K562 (cell line): ENCODE data around the gene GPATCH3. TPM values are rescaled to one million over a fixed set of nuclear protein-coding genes. Genes with fewer than 3 reads are reported as not detected.

Source experiments
- BMI1 ChIP-seq: fragments of 150-350 bp; IDR thresholded peaks from 2 replicates; pipeline ENCODE4 v1.6.1; 2014; ENCODE audit warnings: low read length
- CBFB ChIP-seq: sonication (generic); formaldehyde crosslinking; IDR thresholded peaks from 2 replicates; pipeline ENCODE4 v1.4.0; 2020; ENCODE audit warnings: mild to moderate bottlenecking, missing genetic modification reagents
- CEBPZ ChIP-seq: fragments of 150-350 bp; IDR thresholded peaks from 2 replicates; pipeline ENCODE4 v1.6.1; 2014; ENCODE audit warnings: low read depth, mild to moderate bottlenecking, low read length, borderline replicate concordance
- EGR1 ChIP-seq: fragments of 450-650 bp; conservative IDR thresholded peaks from 2 replicates; pipeline ENCODE4 v1.6.1; 2017; ENCODE audit warnings: mild to moderate bottlenecking
- ETS1 ChIP-seq: conservative IDR thresholded peaks from 2 replicates; pipeline ENCODE4 v1.6.1; 2011; ENCODE audit warnings: low read depth, mild to moderate bottlenecking, low read length; ENCODE audit not compliant: control insufficient read depth
- GMEB1 ChIP-seq: fragments of 250-450 bp; sonication (Bioruptor Pico); IDR thresholded peaks from 2 replicates; pipeline ENCODE4 v1.4.0; 2020; ENCODE audit warnings: mild to moderate bottlenecking
- HDAC2 ChIP-seq: fragments of 450-650 bp; IDR thresholded peaks from 2 replicates; pipeline ENCODE4 v1.6.1; 2016; ENCODE audit warnings: mild to moderate bottlenecking
- MAFF ChIP-seq: IDR thresholded peaks from 2 replicates; pipeline ENCODE4 v1.6.1; 2012; ENCODE audit warnings: low read length, improper control_type of control experiment
- MCM5 ChIP-seq: fragments of 450-650 bp; IDR thresholded peaks from 2 replicates; pipeline ENCODE4 v1.6.1; 2016; ENCODE audit warnings: low read depth
- MTA2 ChIP-seq: fragments of 450-650 bp; IDR thresholded peaks from 2 replicates; pipeline ENCODE4 v1.6.1; 2016; ENCODE audit warnings: low read depth
- MYNN ChIP-seq, 2 experiments: sonication (generic); formaldehyde crosslinking in 1 of 2; IDR thresholded peaks; 2 replicates each; pipeline versions ENCODE4 v1.5.0 to v1.6.1; 2016 to 2020; ENCODE audit warnings: antibody characterized with exemption in 1 of 2, missing genetic modification reagents in 1 of 2
- NFE2 ChIP-seq: IDR thresholded peaks from 2 replicates; pipeline ENCODE4 v1.6.1; 2014; ENCODE audit warnings: antibody characterized with exemption, low read depth
- POLR2A ChIP-seq: fragments of 450-650 bp; conservative IDR thresholded peaks from 2 replicates; pipeline ENCODE4 v1.6.1; 2016
- POLR2AphosphoS5 ChIP-seq: IDR thresholded peaks from 2 replicates; pipeline ENCODE4 v1.6.1; 2011; ENCODE audit warnings: mild to moderate bottlenecking, low read depth, low read length, moderate library complexity; ENCODE audit not compliant: control insufficient read depth, insufficient read depth
- RBBP5 ChIP-seq: fragments of 200-600 bp; sonication (generic); IDR thresholded peaks from 2 replicates; pipeline ENCODE4 v1.6.1; 2012; ENCODE audit warnings: borderline replicate concordance, mild to moderate bottlenecking, low read length, control low read depth, inconsistent platforms; ENCODE audit not compliant: insufficient read depth, poor library complexity, severe bottlenecking
- SIN3B ChIP-seq: fragments of 450-650 bp; IDR thresholded peaks from 2 replicates; pipeline ENCODE4 v1.6.1; 2017; ENCODE audit warnings: low read depth, mild to moderate bottlenecking, moderate library complexity
- TCF3 ChIP-seq: sonication (generic); formaldehyde crosslinking; IDR thresholded peaks from 2 replicates; pipeline ENCODE4 v1.4.0; 2020; ENCODE audit warnings: mild to moderate bottlenecking, missing genetic modification reagents
- ZFX ChIP-seq: sonication (generic); formaldehyde crosslinking; IDR thresholded peaks from 2 replicates; pipeline ENCODE4 v1.8.0; 2022; ENCODE audit warnings: mild to moderate bottlenecking, missing genetic modification reagents, moderate library complexity
- ZNF354B ChIP-seq: fragments of 250-450 bp; sonication (Bioruptor Pico); IDR thresholded peaks from 2 replicates; pipeline ENCODE4 v1.4.0; 2020
- polyA plus RNA-seq, 8 experiments: library from polyadenylated mRNA; depleted of rRNA in 4 of 8; stranded (reverse) in 5 of 8; unstranded in 3 of 8; fragments of >200 nt; fragmentation: Nextera tagmentation in 2 of 8; fragmentation: Illumina TruSeq in 1 of 8; extraction: Ambion mirVana in 2 of 8; extraction: Trizol in 1 of 8; gene quantifications; 2 replicates each; pipeline versions ENCODE4 v1.2.1 to v1.2.3, GENCODE V29; 2011 to 2014; ENCODE audit warnings: inconsistent platforms in 1 of 8, missing spikeins in 1 of 8
- total RNA-seq, 7 experiments: library from RNA; depleted of rRNA in 6 of 7; stranded (reverse); fragments of >200 nt in 6 of 7; fragmentation: Illumina TruSeq in 2 of 7; extraction: Trizol in 2 of 7; gene quantifications; 2 replicates each; pipeline versions ENCODE4 v1.2.1 to v1.2.3, GENCODE V29; 2011 to 2021; ENCODE audit warnings: low replicate concordance in 1 of 7
- TF ChIP-seq, protein P1 (sequence below): fragments of 250-450 bp; sonication (Bioruptor Pico); IDR thresholded peaks from 2 replicates; pipeline ENCODE4 v1.5.0; 2022; ENCODE audit warnings: mild to moderate bottlenecking

Gene GPATCH3
- total and polyA plus RNA-seq, 9 of the 15 experiments (the other 6 are each of a cell fraction or from before 2014, with no cell fraction given): 1.6 to 23.0 (median 13.3) TPM

DNA sequence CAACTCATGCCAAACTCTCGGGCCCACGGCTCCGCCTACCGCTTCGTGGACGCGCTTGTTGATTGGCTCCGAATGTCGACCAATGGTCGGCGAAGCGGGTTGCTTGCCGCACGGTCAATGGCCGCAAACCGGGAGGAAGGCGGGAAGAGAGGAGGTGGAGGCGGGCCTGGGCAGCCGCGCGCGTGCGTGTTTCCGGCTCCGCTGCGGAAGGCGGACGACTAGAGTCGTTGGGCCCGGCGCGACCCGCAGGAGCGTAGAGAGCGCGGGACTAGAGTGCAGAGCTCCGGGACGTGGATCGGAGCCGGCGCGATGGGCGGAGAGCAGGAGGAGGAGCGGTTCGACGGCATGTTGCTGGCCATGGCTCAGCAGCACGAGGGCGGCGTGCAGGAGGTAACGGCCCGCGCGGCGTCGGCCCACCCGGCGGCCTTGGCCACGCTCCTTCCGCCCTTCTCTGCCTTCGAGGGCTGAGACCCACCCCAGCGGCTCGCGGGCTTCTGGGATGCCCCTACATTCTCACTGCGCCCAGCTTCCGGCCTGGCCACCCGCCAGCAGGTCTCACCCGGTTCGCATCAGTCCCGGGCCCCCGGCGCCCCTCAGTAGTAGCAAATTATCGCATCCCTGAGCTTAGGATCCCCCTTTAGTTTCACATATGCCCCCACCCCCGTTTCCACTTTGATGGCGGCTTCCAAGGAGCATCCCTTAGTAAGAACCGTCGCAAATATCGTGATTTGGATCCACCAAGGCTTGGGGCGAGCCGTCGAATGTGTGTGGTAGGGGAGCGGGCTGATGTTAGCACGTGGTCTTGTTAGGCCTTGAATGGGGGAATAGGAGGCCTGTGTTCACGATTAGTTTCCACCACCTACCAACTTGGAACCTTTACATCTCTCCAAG is 21.5 kb upstream of the GPATCH3 start, which contains the start of gene NUDC (continued):
- TF ChIP-seq RBBP5 (peak; percentile 99), ZFX (peak; percentile 96), SIN3B (peak; percentile 86), MYNN (IDR thresholded peaks at IDR 0.05) (no peak), MYNN (CRISPR knock-in tag; IDR thresholded peaks at IDR 0.05) (no peak), MCM5 (no peak), BMI1 (0 out of 2 replicates have a peak, but pooled peaks have one; percentile 71), MAFF (no peak), CEBPZ (peak; percentile 83), EGR1 (no peak; the same call in 1 of the 2 replicates), CBFB (CRISPR knock-in tag) (peak; percentile 93), TCF3 (CRISPR knock-in tag) (0 out of 2 replicates have a peak, but pooled peaks have one; percentile 31), MTA2 (no peak), NFE2 (no peak), HDAC2 (peak; percentile 31; the same call in 1 of the 2 replicates), POLR2AphosphoS5 (peak; percentile 89), POLR2A (peak; percentile 98), ZNF354B (CRISPR knock-in tag) (no peak), ETS1 (peak; percentile 81), GMEB1 (CRISPR knock-in tag) (peak; percentile 68)
- TF ChIP-seq, protein P1, sequence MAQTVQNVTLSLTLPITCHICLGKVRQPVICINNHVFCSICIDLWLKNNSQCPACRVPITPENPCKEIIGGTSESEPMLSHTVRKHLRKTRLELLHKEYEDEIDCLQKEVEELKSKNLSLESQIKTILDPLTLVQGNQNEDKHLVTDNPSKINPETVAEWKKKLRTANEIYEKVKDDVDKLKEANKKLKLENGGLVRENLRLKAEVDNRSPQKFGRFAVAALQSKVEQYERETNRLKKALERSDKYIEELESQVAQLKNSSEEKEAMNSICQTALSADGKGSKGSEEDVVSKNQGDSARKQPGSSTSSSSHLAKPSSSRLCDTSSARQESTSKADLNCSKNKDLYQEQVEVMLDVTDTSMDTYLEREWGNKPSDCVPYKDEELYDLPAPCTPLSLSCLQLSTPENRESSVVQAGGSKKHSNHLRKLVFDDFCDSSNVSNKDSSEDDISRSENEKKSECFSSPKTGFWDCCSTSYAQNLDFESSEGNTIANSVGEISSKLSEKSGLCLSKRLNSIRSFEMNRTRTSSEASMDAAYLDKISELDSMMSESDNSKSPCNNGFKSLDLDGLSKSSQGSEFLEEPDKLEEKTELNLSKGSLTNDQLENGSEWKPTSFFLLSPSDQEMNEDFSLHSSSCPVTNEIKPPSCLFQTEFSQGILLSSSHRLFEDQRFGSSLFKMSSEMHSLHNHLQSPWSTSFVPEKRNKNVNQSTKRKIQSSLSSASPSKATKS (CRISPR knock-in tag): no peak
